Measurements from ENCODE around the gene ST7L.

ST7L gene

GRCh38 chr1:112603012-112603411, 15.9 kb downstream of the ST7L start:
- no peak for TF ChIP-seq EZH2 (optimal IDR thresholded peaks at IDR 0.05; ENCODE audit: low read depth, low read length)
- TF ChIP-seq CTCF (IDR thresholded peaks at IDR 0.05; ENCODE audit: low read length), result no peak
- TF ChIP-seq EZH2phosphoT487 (IDR thresholded peaks at IDR 0.05; ENCODE audit: low read length), result no peak
- Histone ChIP-seq H3K4me2 (ENCODE audit: low read depth, low read length) (no peak overlapping the region), H3K27me3 (replicated peaks; ENCODE audit: insufficient read depth, low read length) (no peaks in the 10 kb centered on the region), H3K9me3 (replicated peaks; ENCODE audit: insufficient read depth, low read length) (no peaks in the 10 kb centered on the region), H3K4me3 (ENCODE audit: low read length) (no peak overlapping the region), H2AFZ (ENCODE audit: low read length) (no peak overlapping the region), H3F3A (ENCODE audit: insufficient read depth, low read length) (no peaks in the 10 kb centered on the region), H3K9me2 (replicated peaks; ENCODE audit: insufficient read depth, low read length) (no peaks in the 10 kb centered on the region), H3K36me3 (replicated peaks; ENCODE audit: insufficient read depth, low read length) (no peaks in the 10 kb centered on the region), H3K27ac (ENCODE audit: low read length) (no peak overlapping the region), H3K4me1 (ENCODE audit: low read length) (no peaks in the 10 kb centered on the region), H3K79me2 (ENCODE audit: low read length) (no peaks in the 10 kb centered on the region), H3K9ac (ENCODE audit: low read length) (no peak overlapping the region), H4K20me1 (ENCODE audit: insufficient read depth, low read length) (no peaks in the 10 kb centered on the region)
- no peak for DNase-seq

GRCh38 chr1:112599477-112599876, 19.5 kb downstream of the ST7L start:
- Histone ChIP-seq H3K27me3 (replicated peaks; ENCODE audit: insufficient read depth, low read length) (no peaks in the 10 kb centered on the region), H3K4me3 (ENCODE audit: low read length) (no peak overlapping the region), H3K4me2 (ENCODE audit: low read depth, low read length) (no peak overlapping the region), H3K79me2 (ENCODE audit: low read length) (no peaks in the 10 kb centered on the region), H3K9me2 (replicated peaks; ENCODE audit: insufficient read depth, low read length) (no peaks in the 10 kb centered on the region), H3K27ac (ENCODE audit: low read length) (no peak overlapping the region), H3F3A (ENCODE audit: insufficient read depth, low read length) (no peaks in the 10 kb centered on the region), H3K36me3 (replicated peaks; ENCODE audit: insufficient read depth, low read length) (no peaks in the 10 kb centered on the region), H3K9ac (ENCODE audit: low read length) (no peak overlapping the region), H2AFZ (ENCODE audit: low read length) (no peak overlapping the region), H3K4me1 (ENCODE audit: low read length) (no peaks in the 10 kb centered on the region), H4K20me1 (ENCODE audit: insufficient read depth, low read length) (no peaks in the 10 kb centered on the region), H3K9me3 (replicated peaks; ENCODE audit: insufficient read depth, low read length) (no peaks in the 10 kb centered on the region)
- DNase-seq, result no peak
- TF ChIP-seq EZH2phosphoT487 (IDR thresholded peaks at IDR 0.05; ENCODE audit: low read length) (no peak), CTCF (IDR thresholded peaks at IDR 0.05; ENCODE audit: low read length) (no peak), EZH2 (optimal IDR thresholded peaks at IDR 0.05; ENCODE audit: low read depth, low read length) (no peak)

- Histone ChIP-seq H3K27me3 (replicated peaks; ENCODE audit: insufficient read depth, low read length) (no peaks in the 10 kb centered on the region), H3K9me2 (replicated peaks; ENCODE audit: insufficient read depth, low read length) (no peaks in the 10 kb centered on the region), H3K9ac (ENCODE audit: low read length) (no peak overlapping the region), H3K4me1 (ENCODE audit: low read length) (no peaks in the 10 kb centered on the region), H3K4me2 (ENCODE audit: low read depth, low read length) (no peak overlapping the region), H2AFZ (ENCODE audit: low read length) (no peak overlapping the region), H3F3A (ENCODE audit: insufficient read depth, low read length) (no peaks in the 10 kb centered on the region), H3K4me3 (ENCODE audit: low read length) (no peak overlapping the region), H3K79me2 (ENCODE audit: low read length) (no peaks in the 10 kb centered on the region), H3K36me3 (replicated peaks; ENCODE audit: insufficient read depth, low read length) (no peaks in the 10 kb centered on the region), H4K20me1 (ENCODE audit: insufficient read depth, low read length) (no peaks in the 10 kb centered on the region), H3K27ac (ENCODE audit: low read length) (no peak overlapping the region), H3K9me3 (replicated peaks; ENCODE audit: insufficient read depth, low read length) (no peaks in the 10 kb centered on the region)
- no peak for DNase-seq
- TF ChIP-seq CTCF (IDR thresholded peaks at IDR 0.05; ENCODE audit: low read length) (no peak), EZH2phosphoT487 (IDR thresholded peaks at IDR 0.05; ENCODE audit: low read length) (no peak), EZH2 (optimal IDR thresholded peaks at IDR 0.05; ENCODE audit: low read depth, low read length) (no peak)
Measured at GRCh38 chr1:112594208-112594876, 24.6 kb downstream of the ST7L start.
